Astrocyte of the spinal cord (primary cell): ENCODE measurements around the gene NHEJ1.

Source experiments
- DNase-seq: peaks from one replicate; pipeline ENCODE4 v3.0.0; 2011; ENCODE audit warnings: low read depth, low spot score
- H3K4me3 ChIP-seq: 2 replicates; pipeline ENCODE4 v1.5.1; 2011; ENCODE audit warnings: low read depth, mild to moderate bottlenecking, low read length, moderate library complexity
- in situ Hi-C: cut with HindIII; loops from 2 replicates; pipeline ENCODE4 v1.10.0; 2017; ENCODE audit warnings: low sequenced_read_pairs
- TF ChIP-seq, protein P1 (sequence below): IDR thresholded peaks from 2 replicates; pipeline ENCODE4 v1.5.1; 2012; ENCODE audit warnings: low read depth, mild to moderate bottlenecking, low read length, inconsistent platforms

Gene NHEJ1

DNA sequence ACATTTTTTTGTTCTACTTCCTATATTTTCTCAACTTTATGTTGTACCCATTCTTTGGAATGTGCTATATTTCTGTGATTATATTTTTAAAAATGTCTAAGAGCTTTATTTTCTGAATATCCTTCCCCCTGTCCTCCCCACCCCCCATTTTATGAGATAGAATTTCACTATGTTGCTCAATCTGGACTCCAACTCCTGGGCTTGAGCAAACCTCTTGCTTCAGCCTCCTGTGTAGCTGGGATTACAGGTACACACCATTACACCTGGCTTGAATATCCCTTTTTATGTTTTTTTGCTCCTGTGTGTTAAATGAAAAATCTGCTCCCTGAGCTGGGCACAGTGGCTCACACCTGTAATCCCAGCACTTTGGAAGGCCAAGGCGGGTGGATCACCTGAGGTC is 36.8 kb upstream of the NHEJ1 start:
- DNase-seq = no peak
- no peak overlapping the region for H3K4me3 ChIP-seq
- TF ChIP-seq, protein P1, sequence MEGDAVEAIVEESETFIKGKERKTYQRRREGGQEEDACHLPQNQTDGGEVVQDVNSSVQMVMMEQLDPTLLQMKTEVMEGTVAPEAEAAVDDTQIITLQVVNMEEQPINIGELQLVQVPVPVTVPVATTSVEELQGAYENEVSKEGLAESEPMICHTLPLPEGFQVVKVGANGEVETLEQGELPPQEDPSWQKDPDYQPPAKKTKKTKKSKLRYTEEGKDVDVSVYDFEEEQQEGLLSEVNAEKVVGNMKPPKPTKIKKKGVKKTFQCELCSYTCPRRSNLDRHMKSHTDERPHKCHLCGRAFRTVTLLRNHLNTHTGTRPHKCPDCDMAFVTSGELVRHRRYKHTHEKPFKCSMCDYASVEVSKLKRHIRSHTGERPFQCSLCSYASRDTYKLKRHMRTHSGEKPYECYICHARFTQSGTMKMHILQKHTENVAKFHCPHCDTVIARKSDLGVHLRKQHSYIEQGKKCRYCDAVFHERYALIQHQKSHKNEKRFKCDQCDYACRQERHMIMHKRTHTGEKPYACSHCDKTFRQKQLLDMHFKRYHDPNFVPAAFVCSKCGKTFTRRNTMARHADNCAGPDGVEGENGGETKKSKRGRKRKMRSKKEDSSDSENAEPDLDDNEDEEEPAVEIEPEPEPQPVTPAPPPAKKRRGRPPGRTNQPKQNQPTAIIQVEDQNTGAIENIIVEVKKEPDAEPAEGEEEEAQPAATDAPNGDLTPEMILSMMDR = no peak
- in situ Hi-C loops = no loop called here

DNA sequence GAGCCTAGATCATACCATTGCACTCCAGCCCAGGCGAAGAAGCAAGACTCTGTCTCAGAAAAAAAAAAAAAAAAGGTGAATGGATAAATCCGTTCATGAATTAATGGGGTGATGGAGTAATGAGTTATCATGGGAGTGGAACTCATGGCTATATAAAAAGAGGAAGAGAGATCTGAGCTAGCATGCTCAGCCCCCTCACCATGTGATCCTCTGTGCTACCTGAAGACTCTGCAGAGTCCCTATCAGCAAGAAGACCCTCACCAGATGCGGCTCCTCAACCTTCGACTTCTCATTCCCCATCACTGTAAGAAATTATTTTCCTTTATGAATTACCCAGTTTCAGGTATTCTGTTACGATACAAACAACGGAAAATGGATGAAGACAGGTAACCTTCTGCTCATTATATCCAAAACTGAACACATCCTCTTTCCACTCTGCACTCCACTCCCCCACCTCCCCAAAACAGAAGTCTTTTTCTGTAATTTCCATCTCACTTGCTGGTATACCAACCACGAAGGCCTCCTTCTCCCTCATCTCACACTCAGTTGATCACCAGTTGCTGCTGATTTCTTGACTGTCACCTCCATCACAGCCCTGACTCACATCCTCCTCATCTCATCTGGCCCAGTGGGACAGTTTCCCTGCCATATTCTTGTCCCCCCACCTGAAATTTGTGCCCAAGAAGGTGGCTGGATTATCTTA is 26.3 kb upstream of the NHEJ1 start:
- no peak overlapping the region for H3K4me3 ChIP-seq
- DNase-seq = no peak
- TF ChIP-seq, protein P1 = no peak
- in situ Hi-C loops = no loop called here

DNA sequence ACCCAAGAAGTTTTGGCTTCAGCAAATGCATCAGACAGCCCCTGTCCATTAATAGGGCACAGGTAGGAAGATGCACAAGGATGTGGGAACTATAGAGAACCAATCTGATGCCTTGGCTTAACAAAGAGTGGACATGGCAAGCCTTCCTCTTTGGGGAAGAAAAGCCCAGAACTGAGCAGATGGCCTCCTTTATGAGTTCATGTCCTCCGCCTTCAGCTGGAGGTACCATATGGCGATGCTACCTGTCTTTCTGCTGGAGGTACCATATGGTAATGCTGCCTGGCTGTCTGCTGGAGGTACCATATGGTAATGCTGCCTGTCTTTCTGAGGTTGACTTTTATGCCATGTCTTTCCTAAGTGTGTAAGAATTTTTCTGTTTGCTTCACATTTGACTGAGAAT is 23.5 kb upstream of the NHEJ1 start:
- in situ Hi-C loops = no loop called here
- TF ChIP-seq, protein P1 = no peak
- no peak for DNase-seq

DNA sequence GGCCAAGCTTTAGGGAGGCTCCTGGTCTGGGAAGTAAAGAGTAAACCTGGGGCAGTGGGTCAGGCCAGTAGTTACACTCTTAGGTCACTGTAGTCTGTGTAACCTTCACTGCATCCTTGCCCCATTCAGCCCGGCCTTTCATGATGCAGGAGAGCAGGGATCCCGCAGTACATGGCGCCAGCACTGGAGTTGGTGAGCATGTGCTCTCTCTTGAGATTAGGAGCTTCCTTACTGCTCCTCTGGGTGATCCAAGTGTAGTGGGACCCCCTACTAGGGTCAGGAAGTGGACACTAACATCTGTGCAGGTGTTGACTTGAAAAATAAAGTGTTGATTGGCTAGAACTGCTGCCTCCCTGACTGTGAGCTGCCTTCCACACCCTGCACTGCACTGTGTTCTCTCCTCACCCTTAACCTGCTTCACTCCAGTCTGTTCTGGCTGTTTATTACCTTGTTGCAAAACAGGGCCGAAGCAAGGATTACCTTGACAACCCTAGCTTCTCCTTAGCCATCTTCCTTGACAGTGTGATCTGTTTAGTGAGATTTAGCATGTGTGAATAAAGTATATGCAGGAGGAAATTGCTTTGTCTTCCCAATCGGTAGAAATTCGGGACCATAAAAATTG is 22.6 kb upstream of the NHEJ1 start:
- TF ChIP-seq, protein P1 = no peak
- in situ Hi-C loops = no loop called here
- DNase-seq = no peak
- no peak overlapping the region for H3K4me3 ChIP-seq

More for the DNA sequence above, 23.5 kb upstream of the NHEJ1 start:
- no peak overlapping the region for H3K4me3 ChIP-seq

DNA sequence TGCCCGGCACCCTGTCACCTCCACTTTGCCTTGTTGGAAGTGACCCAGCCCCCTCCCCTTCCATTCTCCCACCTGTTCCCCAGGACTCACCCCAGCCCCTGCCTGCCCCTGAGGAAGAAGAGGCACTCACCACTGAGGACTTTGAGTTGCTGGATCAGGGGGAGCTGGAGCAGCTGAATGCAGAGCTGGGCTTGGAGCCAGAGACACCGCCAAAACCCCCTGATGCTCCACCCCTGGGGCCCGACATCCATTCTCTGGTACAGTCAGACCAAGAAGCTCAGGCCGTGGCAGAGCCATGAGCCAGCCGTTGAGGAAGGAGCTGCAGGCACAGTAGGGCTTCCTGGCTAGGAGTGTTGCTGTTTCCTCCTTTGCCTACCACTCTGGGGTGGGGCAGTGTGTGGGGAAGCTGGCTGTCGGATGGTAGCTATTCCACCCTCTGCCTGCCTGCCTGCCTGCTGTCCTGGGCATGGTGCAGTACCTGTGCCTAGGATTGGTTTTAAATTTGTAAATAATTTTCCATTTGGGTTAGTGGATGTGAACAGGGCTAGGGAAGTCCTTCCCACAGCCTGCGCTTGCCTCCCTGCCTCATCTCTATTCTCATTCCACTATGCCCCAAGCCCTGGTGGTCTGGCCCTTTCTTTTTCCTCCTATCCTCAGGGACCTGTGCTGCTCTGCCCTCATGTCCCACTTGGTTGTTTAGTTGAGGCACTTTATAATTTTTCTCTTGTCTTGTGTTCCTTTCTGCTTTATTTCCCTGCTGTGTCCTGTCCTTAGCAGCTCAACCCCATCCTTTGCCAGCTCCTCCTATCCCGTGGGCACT is 21.9 kb upstream of the NHEJ1 start:
- no peak for DNase-seq
- TF ChIP-seq, protein P1 = no peak
- no peak overlapping the region for H3K4me3 ChIP-seq
- in situ Hi-C loops = no loop called here

DNA sequence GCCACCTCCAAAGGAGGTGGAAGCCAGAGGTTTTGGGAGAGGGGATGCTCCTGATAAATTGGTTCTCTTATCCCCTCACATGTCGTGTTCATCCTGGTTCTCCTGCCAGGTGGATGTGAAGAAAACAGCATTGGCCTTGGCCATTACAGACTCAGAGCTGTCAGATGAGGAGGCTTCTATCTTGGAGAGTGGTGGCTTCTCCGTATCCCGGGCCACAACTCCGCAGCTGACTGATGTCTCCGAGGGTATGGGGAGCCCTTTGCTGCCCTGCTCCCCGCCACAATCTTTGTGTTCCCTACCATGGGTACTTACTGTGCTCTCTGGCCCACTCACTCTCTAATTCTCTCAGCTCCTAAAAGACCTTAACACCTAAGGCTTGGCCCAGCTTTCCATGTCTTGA is 20.9 kb upstream of the NHEJ1 start:
- in situ Hi-C loops = no loop called here
- H3K4me3 ChIP-seq = no peak overlapping the region
- TF ChIP-seq, protein P1 = no peak
- no peak for DNase-seq
